WTC11 (cell line): ENCODE results near the gene PAM16. TPM values are rescaled to one million over a fixed set of nuclear protein-coding genes. Genes with fewer than 3 reads are reported as not detected.

Source experiments
- ATAC-seq: fragments of 200-7000 bp; cut with Tn5 transposase; 2 replicates; pipeline ENCODE4 v1.10.0; 2021; ENCODE audit warnings: mild to moderate bottlenecking, moderate library complexity
- CTCF ChIA-PET: fragments of 300-600 bp; sonication (Branson Sonifier 250); formaldehyde crosslinking; loops from one replicate; lab custom pipeline; 2021; ENCODE audit warnings: antibody characterized with exemption; lab: Charles Lee
- POLR2A ChIA-PET: fragments of 350-600 bp; sonication (Branson Sonifier 250); formaldehyde crosslinking; loops from one replicate; lab custom pipeline; 2021; ENCODE audit warnings: antibody characterized with exemption; lab: Charles Lee
- DNase-seq: peaks from one replicate; pipeline ENCODE4 v3.0.0; 2021; ENCODE audit warnings: low spot score
- H3K27ac Mint-ChIP-seq: 2 replicates; pipeline ENCODE4 v1.8.0; 2021; ENCODE audit warnings: mixed read lengths
- H3K27me3 Mint-ChIP-seq: 2 replicates; pipeline ENCODE4 v1.8.0; 2021; ENCODE audit warnings: low read depth, mild to moderate bottlenecking, moderate library complexity, mixed read lengths
- H3K36me3 Mint-ChIP-seq: 2 replicates; pipeline ENCODE4 v1.8.0; 2021; ENCODE audit warnings: mixed read lengths
- H3K4me1 Mint-ChIP-seq: 2 replicates; pipeline ENCODE4 v1.8.0; 2022; ENCODE audit warnings: mixed read lengths
- H3K4me3 Mint-ChIP-seq: 2 replicates; pipeline ENCODE4 v1.8.0; 2021; ENCODE audit warnings: mild to moderate bottlenecking, moderate library complexity, mixed read lengths
- H3K9me3 Mint-ChIP-seq: 2 replicates; pipeline ENCODE4 v1.8.0; 2021; ENCODE audit warnings: mixed read lengths
- CBFB ChIP-seq: sonication (generic); formaldehyde crosslinking; IDR thresholded peaks from 2 replicates; pipeline ENCODE4 v1.8.1; 2022; ENCODE audit warnings: mild to moderate bottlenecking, low read depth, missing genetic modification reagents
- CREM ChIP-seq: sonication (generic); formaldehyde crosslinking; IDR thresholded peaks from 2 replicates; pipeline ENCODE4 v1.8.1; 2022; ENCODE audit warnings: mild to moderate bottlenecking, missing genetic modification reagents, moderate library complexity
- EMX1 ChIP-seq: fragments of 250-450 bp; sonication (Bioruptor Pico); IDR thresholded peaks from 2 replicates; pipeline ENCODE4 v1.8.0; 2021; ENCODE audit warnings: mild to moderate bottlenecking
- FOXP4 ChIP-seq: sonication (generic); formaldehyde crosslinking; IDR thresholded peaks from 2 replicates; pipeline ENCODE4 v1.8.0; 2022; ENCODE audit warnings: mild to moderate bottlenecking, missing genetic modification reagents
- HMGXB4 ChIP-seq: sonication (generic); formaldehyde crosslinking; IDR thresholded peaks from 2 replicates; pipeline ENCODE4 v1.8.1; 2023; ENCODE audit warnings: mild to moderate bottlenecking, moderate library complexity, missing genetic modification reagents
- MXD4 ChIP-seq: fragments of 250-450 bp; sonication (Bioruptor Pico); IDR thresholded peaks from 2 replicates; pipeline ENCODE4 v1.8.0; 2021; ENCODE audit warnings: mild to moderate bottlenecking, moderate library complexity, borderline replicate concordance
- NR2C2 ChIP-seq: sonication (generic); formaldehyde crosslinking; IDR thresholded peaks from 2 replicates; pipeline ENCODE4 v1.8.0; 2022; ENCODE audit warnings: mild to moderate bottlenecking, missing genetic modification reagents
- PRDM15 ChIP-seq: sonication (generic); formaldehyde crosslinking; IDR thresholded peaks from 2 replicates; pipeline ENCODE4 v1.8.0; 2022; ENCODE audit warnings: missing genetic modification reagents
- SMAD4 ChIP-seq: sonication (generic); formaldehyde crosslinking; IDR thresholded peaks from 2 replicates; pipeline ENCODE4 v1.8.0; 2022; ENCODE audit warnings: mild to moderate bottlenecking, missing genetic modification reagents
- ZNF423 ChIP-seq: fragments of 250-450 bp; sonication (Bioruptor Pico); IDR thresholded peaks from 2 replicates; pipeline ENCODE4 v2.1.2; 2022; ENCODE audit warnings: mild to moderate bottlenecking, moderate library complexity
- ZSCAN18 ChIP-seq: fragments of 250-450 bp; sonication (Bioruptor Pico); IDR thresholded peaks from 2 replicates; pipeline ENCODE4 v2.1.2; 2022; ENCODE audit warnings: mild to moderate bottlenecking, moderate library complexity
- total RNA-seq: library from RNA; stranded (reverse); gene quantifications from 3 replicates; pipeline ENCODE4 v1.2.3, GENCODE V29; 2021

PAM16 gene
- total RNA-seq, 1 experiment from 2014 or later, result 88.9 TPM

GRCh38 chr16:4371357-4372000 lies 20.4 kb upstream of the PAM16 start, which contains the start of gene VASN (continued):
- no peak for TF ChIP-seq HMGXB4 (CRISPR knock-in tag)
- TF ChIP-seq CBFB, result no peak

- Mint-ChIP-seq H3K4me1 (peaks cover 25% of the 10 kb centered on the region), H3K36me3 (no peaks in the 10 kb centered on the region), H3K27me3 (no peaks in the 10 kb centered on the region), H3K9me3 (no peaks in the 10 kb centered on the region), H3K4me3 (peak overlapping the region; percentile 43; the same call in 1 of the 2 replicates), H3K27ac (no peak overlapping the region)
- POLR2A ChIA-PET, result interaction anchor here (0.6 to 1.0 kb wide), 2 partner anchors 19 to 108 kb away, joined by 3 to 5 read pairs; partner anchors contain the start of gene PAM16
- CTCF ChIA-PET, result interaction anchor here (1.0 to 4.0 kb wide), 6 partner anchors 11 to 43 kb away, joined by 3 to 45 read pairs (median 9); no protein-coding TSS in a partner anchor
- DNase-seq (no peak), ATAC-seq (no peak)
- no peak for TF ChIP-seq ZNF423 (CRISPR knock-in tag)
Observed at GRCh38 chr16:4370570-4371356, 19.6 kb upstream of the PAM16 start.

GRCh38 chr16:4370151-4370550 lies 19.0 kb upstream of the PAM16 start:
- H3K27me3 Mint-ChIP-seq, result no peaks in the 10 kb centered on the region
- H3K27ac Mint-ChIP-seq, result no peak overlapping the region
- peaks cover 18% of the 10 kb centered on the region for H3K4me1 Mint-ChIP-seq
- no peak overlapping the region for H3K4me3 Mint-ChIP-seq
- no peaks in the 10 kb centered on the region for H3K9me3 Mint-ChIP-seq
- no peaks in the 10 kb centered on the region for H3K36me3 Mint-ChIP-seq
- ChIA-PET CTCF (interaction anchor here (1.0 to 4.0 kb wide), 7 partner anchors 8 to 81 kb away, joined by 3 to 45 read pairs (median 9); no protein-coding TSS in a partner anchor), POLR2A (no interaction called here)
- DNase-seq (no peak), ATAC-seq (no peak)
- TF ChIP-seq MXD4 (no peak), ZSCAN18 (no peak), SMAD4 (CRISPR knock-in tag) (no peak), NR2C2 (CRISPR knock-in tag) (no peak), PRDM15 (no peak), EMX1 (no peak), FOXP4 (CRISPR knock-in tag) (no peak), CREM (CRISPR knock-in tag) (no peak)
